Measurements from ENCODE around the gene WNT3A.

DNA sequence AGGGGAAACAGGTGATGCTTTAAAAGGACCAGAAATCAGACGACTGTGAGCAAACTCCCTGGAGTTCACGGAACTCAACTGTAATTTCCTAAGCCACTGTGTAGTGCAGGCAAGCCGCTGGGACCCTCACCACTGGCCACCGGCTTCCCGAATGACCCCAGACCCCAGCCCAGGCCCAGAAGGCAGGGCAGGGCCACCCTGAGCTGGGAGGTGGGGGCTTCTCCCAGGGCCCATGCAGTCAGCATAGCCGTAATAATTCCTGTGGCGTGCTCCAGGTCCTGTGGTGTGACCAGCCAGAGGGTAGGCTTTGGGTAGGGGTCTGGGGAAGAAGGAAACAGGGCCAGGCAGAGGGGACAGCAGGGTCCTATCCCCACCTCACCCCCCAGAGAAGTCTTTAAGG lies 72.2 kb downstream of the WNT3A start:
- TF ChIP-seq POLR2AphosphoS5 (IDR thresholded peaks at IDR 0.05; ENCODE audit: borderline replicate concordance, low read depth, low read length) (no peak), EZH2 (IDR thresholded peaks at IDR 0.05) (no peak), FOXP2 (optimal IDR thresholded peaks at IDR 0.05; ENCODE audit: control extremely low read depth, extremely low read length, insufficient read depth) (no peak)
